Natural killer cell (primary cell): ENCODE measurements around the gene CKAP2. TPM values are rescaled to one million over a fixed set of nuclear protein-coding genes. Genes with fewer than 3 reads are reported as not detected.
"Not testable (repeated sequence)": the region's sequence is repeated elsewhere in the genome, so short reads cannot be mapped to it uniquely, and the experiment has no call there.

Source experiments
- ATAC-seq, 3 donors: fragments of 150-1000 bp in 2 of 3; fragments of 200-7000 bp in 1 of 3; cut with Tn5 transposase; 1 replicate in 1 of 3; 2 replicates in 2 of 3; pipeline ENCODE4 v1.10.0; 2021; ENCODE audit warnings: mild to moderate bottlenecking in 2 of 3, moderate library complexity in 2 of 3
- DNase-seq, 2 donors: peaks; one replicate each; pipeline versions ENCODE4 v3.0.0 to v3.0.0-alpha.2; 2013 to 2021; ENCODE audit warnings: mixed read lengths in 1 of 2
- H3K27ac ChIP-seq: one replicate; pipeline ENCODE4 v1.5.1; 2013; ENCODE audit warnings: mild to moderate bottlenecking, low read length
- H3K27me3 ChIP-seq: one replicate; pipeline ENCODE4 v1.6.1; 2013; ENCODE audit warnings: low read length; ENCODE audit not compliant: control insufficient read depth, insufficient read depth
- H3K36me3 ChIP-seq: one replicate; pipeline ENCODE4 v1.6.1; 2013; ENCODE audit warnings: low read length; ENCODE audit not compliant: control insufficient read depth, insufficient read depth
- H3K4me1 ChIP-seq: one replicate; pipeline ENCODE4 v1.6.1; 2013; ENCODE audit warnings: low read length; ENCODE audit not compliant: control insufficient read depth, insufficient read depth
- H3K4me3 ChIP-seq: one replicate; pipeline ENCODE4 v1.5.1; 2013; ENCODE audit warnings: low read length
- H3K9me3 ChIP-seq: one replicate; pipeline ENCODE4 v1.6.1; 2013; ENCODE audit warnings: low read length; ENCODE audit not compliant: control insufficient read depth, insufficient read depth
- H3K27ac Mint-ChIP-seq, 2 donors: one replicate each; pipeline ENCODE4 v1.8.0; 2022; ENCODE audit warnings: mild to moderate bottlenecking in 2 of 2, mixed read lengths in 2 of 2, moderate library complexity in 1 of 2
- H3K27me3 Mint-ChIP-seq, 2 donors: one replicate each; pipeline ENCODE4 v1.8.0; 2022; ENCODE audit warnings: low read depth in 2 of 2, mixed read lengths in 2 of 2
- H3K36me3 Mint-ChIP-seq: one replicate; pipeline ENCODE4 v1.8.0; 2022; ENCODE audit warnings: mixed read lengths
- H3K4me1 Mint-ChIP-seq, 2 donors: one replicate each; pipeline ENCODE4 v1.8.0; 2022; ENCODE audit warnings: mixed read lengths in 2 of 2
- H3K4me3 Mint-ChIP-seq: one replicate; pipeline ENCODE4 v1.8.0; 2022; ENCODE audit warnings: mild to moderate bottlenecking, moderate library complexity, mixed read lengths
- H3K9me3 Mint-ChIP-seq, 2 donors: one replicate each; pipeline ENCODE4 v1.8.0; 2022; ENCODE audit warnings: mixed read lengths in 2 of 2
- CTCF ChIP-seq: fragments of 200-600 bp; IDR thresholded peaks from one replicate; pipeline ENCODE4 v1.8.0; 2022; ENCODE audit warnings: antibody characterized with exemption
- WGBS: methylation state at CpG from one replicate; pipeline ENCODE4 v1.1.7; 2013; ENCODE audit warnings: missing lambda C conversion rate; ENCODE audit not compliant: insufficient coverage; 5-methylcytosine and 5-hydroxymethylcytosine counted together
- intact Hi-C: fragments of 100-400 bp; cut with micrococcal nuclease; formaldehyde crosslinking; loops from one replicate; pipeline ENCODE4 v1.14.2; 2022
- total RNA-seq, 4 donors: library from RNA; stranded (reverse); fragments of 120-200 nt in 1 of 4; gene quantifications; one replicate each; pipeline versions ENCODE4 v1.2.3 to v1.2.4, GENCODE V29; 2013 to 2022

Gene CKAP2
- total RNA-seq, 3 donors from 2014 or later (not counting 1 experiment from before 2014, with no cell fraction given) = 12.0 to 15.6 (median 13.1) TPM

DNA sequence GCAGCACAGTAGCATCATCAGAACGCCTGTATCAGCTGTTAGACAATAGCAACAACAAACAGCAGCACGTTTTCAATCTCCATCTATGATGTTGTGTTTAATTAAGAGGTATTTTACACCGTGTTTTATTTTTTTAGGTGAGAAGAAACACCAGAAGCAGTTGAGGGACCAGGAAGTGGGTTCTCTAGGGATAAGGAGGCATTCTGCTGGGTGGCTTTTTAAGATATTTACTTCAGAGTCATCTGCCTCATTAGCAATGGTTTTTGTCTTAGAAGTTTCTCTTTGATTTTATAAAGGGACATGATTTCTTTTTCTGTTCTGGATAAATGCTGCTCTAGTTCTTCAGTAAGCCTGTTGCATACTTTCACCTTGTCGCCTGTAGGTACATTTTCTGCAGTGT, 8.2 kb downstream of the CKAP2 start:
- Mint-ChIP-seq H3K4me1 (no peaks in the 10 kb centered on the region), H3K4me3 (no peak overlapping the region), H3K27me3 (no peaks in the 10 kb centered on the region), H3K36me3 (no peaks in the 10 kb centered on the region), H3K27ac (no peak overlapping the region), H3K9me3 (no peaks in the 10 kb centered on the region)
- Histone ChIP-seq H3K36me3 (peaks cover 18% of the 10 kb centered on the region), H3K4me3 (no peak overlapping the region), H3K9me3 (no peaks in the 10 kb centered on the region), H3K27me3 (no peaks in the 10 kb centered on the region), H3K4me1 (no peaks in the 10 kb centered on the region), H3K27ac (no peak overlapping the region)
- TF ChIP-seq CTCF = no peak
- WGBS = 79% methylated on average over 4 of the region's 4 CpGs
- DNase-seq (no peak), ATAC-seq (no peak)
- intact Hi-C loops = no loop called here

DNA sequence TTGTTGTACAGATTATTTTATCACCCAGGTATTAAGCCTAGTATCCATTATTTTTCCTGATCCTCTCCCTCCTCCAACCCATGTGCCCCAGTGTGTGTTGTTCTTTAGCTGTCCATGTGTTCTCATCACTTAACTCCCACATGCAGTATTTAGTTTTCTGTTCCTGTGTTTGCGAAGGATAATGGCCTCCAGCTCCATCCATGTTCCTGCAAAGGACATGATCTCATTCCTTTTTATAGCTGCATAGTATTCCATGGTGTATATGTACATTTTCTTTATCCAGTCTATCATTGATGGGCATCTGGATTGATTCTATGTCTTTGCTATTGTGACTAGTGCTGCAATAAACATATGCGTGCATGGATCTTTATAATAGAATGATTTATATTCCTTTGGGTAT, 13.2 kb downstream of the CKAP2 start:
- H3K4me1 ChIP-seq, H3K4me1 Mint-ChIP-seq, H3K9me3 ChIP-seq, H3K27ac ChIP-seq, H3K27ac Mint-ChIP-seq, H3K9me3 Mint-ChIP-seq, intact Hi-C loops, H3K27me3 Mint-ChIP-seq, H3K4me3 ChIP-seq, H3K27me3 ChIP-seq, H3K36me3 ChIP-seq, H3K4me3 Mint-ChIP-seq, ATAC-seq, H3K36me3 Mint-ChIP-seq, DNase-seq: not testable (repeated sequence)
- WGBS = 100% methylated on average over 1 of the region's 2 CpGs

GRCh38 chr13:52480677-52481428, 25.6 kb downstream of the CKAP2 start:
- H3K4me1 Mint-ChIP-seq, H3K36me3 ChIP-seq, H3K4me3 Mint-ChIP-seq, ATAC-seq, H3K9me3 Mint-ChIP-seq, H3K9me3 ChIP-seq, intact Hi-C loops, H3K4me3 ChIP-seq, DNase-seq, H3K27ac ChIP-seq, H3K27me3 Mint-ChIP-seq, H3K27me3 ChIP-seq, H3K27ac Mint-ChIP-seq, H3K36me3 Mint-ChIP-seq, H3K4me1 ChIP-seq: not testable (repeated sequence)
- WGBS = 95% methylated on average over 4 of the region's 7 CpGs

GRCh38 chr13:52487078-52487477, 31.8 kb downstream of the CKAP2 start:
- ATAC-seq, H3K9me3 ChIP-seq, H3K4me3 ChIP-seq, H3K4me3 Mint-ChIP-seq, H3K27ac ChIP-seq, H3K36me3 ChIP-seq, H3K36me3 Mint-ChIP-seq, H3K4me1 Mint-ChIP-seq, H3K27me3 Mint-ChIP-seq, DNase-seq, intact Hi-C loops, H3K27me3 ChIP-seq, H3K27ac Mint-ChIP-seq, H3K9me3 Mint-ChIP-seq, H3K4me1 ChIP-seq: not testable (repeated sequence)
- no CpG with 5 or more reads among the region's 2 CpGs for WGBS

- H3K27ac Mint-ChIP-seq, H3K4me3 Mint-ChIP-seq, H3K9me3 ChIP-seq, H3K27ac ChIP-seq, H3K36me3 ChIP-seq, intact Hi-C loops, DNase-seq, H3K27me3 ChIP-seq, H3K9me3 Mint-ChIP-seq, H3K4me3 ChIP-seq, H3K4me1 ChIP-seq, H3K4me1 Mint-ChIP-seq, H3K36me3 Mint-ChIP-seq, H3K27me3 Mint-ChIP-seq, ATAC-seq: not testable (repeated sequence)
- no CpG with 5 or more reads among the region's 22 CpGs for WGBS
Observed at GRCh38 chr13:52488763-52489162, 33.5 kb downstream of the CKAP2 start.

GRCh38 chr13:52491015-52491414, 35.7 kb downstream of the CKAP2 start:
- H3K27ac ChIP-seq, intact Hi-C loops, H3K27me3 ChIP-seq, H3K9me3 ChIP-seq, H3K4me3 ChIP-seq, H3K4me3 Mint-ChIP-seq, H3K36me3 ChIP-seq, DNase-seq, ATAC-seq, H3K4me1 ChIP-seq, H3K36me3 Mint-ChIP-seq, H3K9me3 Mint-ChIP-seq, H3K27ac Mint-ChIP-seq, H3K27me3 Mint-ChIP-seq, H3K4me1 Mint-ChIP-seq: not testable (repeated sequence)
- no CpG with 5 or more reads among the region's 5 CpGs for WGBS

GRCh38 chr13:52494241-52494640, 39.0 kb downstream of the CKAP2 start:
- 100% methylated on average over 2 of the region's 5 CpGs for WGBS
- H3K9me3 ChIP-seq, H3K9me3 Mint-ChIP-seq, H3K27ac Mint-ChIP-seq, ATAC-seq, intact Hi-C loops, H3K4me3 ChIP-seq, H3K4me1 Mint-ChIP-seq, H3K27ac ChIP-seq, H3K4me3 Mint-ChIP-seq, H3K27me3 Mint-ChIP-seq, H3K36me3 Mint-ChIP-seq, H3K27me3 ChIP-seq, H3K4me1 ChIP-seq, H3K36me3 ChIP-seq, DNase-seq: not testable (repeated sequence)
